GM12891 (cell line): ENCODE measurements around the gene ANO4.

ENCODE experiments used
- PAX5 ChIP-seq: IDR thresholded peaks from 2 replicates; pipeline ENCODE4 v1.6.1; 2011; ENCODE audit warnings: low read length, moderate library complexity, mild to moderate bottlenecking; ENCODE audit not compliant: insufficient read depth, severe bottlenecking
- POLR2A ChIP-seq: IDR thresholded peaks from 2 replicates; pipeline ENCODE4 v1.6.1; 2011; ENCODE audit warnings: low read depth, low read length, control low read depth
- POLR2AphosphoS5 ChIP-seq: IDR thresholded peaks from 2 replicates; pipeline ENCODE4 v1.6.1; 2011; ENCODE audit warnings: low read depth, low read length, control low read depth
- POU2F2 ChIP-seq: IDR thresholded peaks from 2 replicates; pipeline ENCODE4 v1.6.1; 2011; ENCODE audit warnings: low read depth, mild to moderate bottlenecking, control low read depth, low read length, moderate library complexity
- SPI1 ChIP-seq: IDR thresholded peaks from 2 replicates; pipeline ENCODE4 v1.6.1; 2011; ENCODE audit warnings: low read depth, low read length, control low read depth
- TAF1 ChIP-seq: IDR thresholded peaks from 2 replicates; pipeline ENCODE4 v1.6.1; 2011; ENCODE audit warnings: low read depth, low read length, control low read depth

DNA sequence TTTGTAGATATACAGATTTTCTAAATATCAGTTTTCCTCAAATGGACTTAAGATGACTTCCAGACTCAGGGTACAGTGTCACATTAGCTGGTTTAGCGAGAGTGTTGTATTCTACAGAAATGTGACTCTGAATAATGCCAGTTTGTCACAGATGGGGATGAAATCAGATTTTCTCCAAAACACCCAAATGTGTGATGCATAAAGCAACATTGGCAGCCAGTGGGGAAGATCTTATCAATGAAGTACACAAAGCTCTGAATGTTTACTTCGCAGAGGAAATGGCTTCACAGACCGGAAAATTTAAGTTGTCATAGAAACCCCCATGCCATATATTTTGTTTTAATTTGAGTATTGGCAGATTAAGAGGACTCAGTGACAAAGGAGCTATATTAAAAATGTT, 29.9 kb downstream of the ANO4 start:
- no peak for TF ChIP-seq POLR2AphosphoS5
- no peak for TF ChIP-seq POLR2A
- TF ChIP-seq PAX5 = no peak
- no peak for TF ChIP-seq TAF1
- TF ChIP-seq SPI1 = no peak
- no peak for TF ChIP-seq POU2F2
